Renal pelvis (tissue), 4 donors: ENCODE data around the gene RAB3GAP2. TPM values are rescaled to one million over a fixed set of nuclear protein-coding genes. Genes with fewer than 3 reads are reported as not detected.
"Not testable (repeated sequence)": the region's sequence is repeated elsewhere in the genome, so short reads cannot be mapped to it uniquely, and the experiment has no call there.

ENCODE experiments used
- DNase-seq: peaks from one replicate; pipeline ENCODE4 v3.0.0-alpha.2; 2013
- polyA plus RNA-seq, 3 donors: library from polyadenylated mRNA; unstranded; fragments of 120-200 nt; gene quantifications; one replicate each; pipeline ENCODE4 v1.2.1, GENCODE V29; 2013; ENCODE audit not compliant: insufficient read length in 3 of 3

The RAB3GAP2 gene
- polyA plus RNA-seq, 3 donors: 26.8 to 37.5 (median 35.6) TPM

- no peak for DNase-seq
Measured at GRCh38 chr1:220139966-220140365, 132.3 kb downstream of the RAB3GAP2 start.

- peak; percentile 14 for DNase-seq
Measured at GRCh38 chr1:220137019-220137786, 135.1 kb downstream of the RAB3GAP2 start.

GRCh38 chr1:220135755-220136154 lies 136.5 kb downstream of the RAB3GAP2 start:
- no peak for DNase-seq

- no peak for DNase-seq
Measured at GRCh38 chr1:220129479-220130210, 142.6 kb downstream of the RAB3GAP2 start.

GRCh38 chr1:220127076-220127475 lies 145.2 kb downstream of the RAB3GAP2 start:
- no peak for DNase-seq

- DNase-seq: no peak
Measured at GRCh38 chr1:220124542-220124941, 147.7 kb downstream of the RAB3GAP2 start.

- DNase-seq: no peak
Measured at GRCh38 chr1:220123889-220124288, 148.4 kb downstream of the RAB3GAP2 start.

- no peak for DNase-seq
Measured at GRCh38 chr1:220123066-220123465, 149.2 kb downstream of the RAB3GAP2 start.

- no peak for DNase-seq
Measured at GRCh38 chr1:220121791-220122530, 150.3 kb downstream of the RAB3GAP2 start.

GRCh38 chr1:220119043-220119512 lies 153.2 kb downstream of the RAB3GAP2 start:
- no peak for DNase-seq

- DNase-seq: no peak
Measured at GRCh38 chr1:220113136-220113695, 159.0 kb downstream of the RAB3GAP2 start.

GRCh38 chr1:220112600-220112999 lies 159.7 kb downstream of the RAB3GAP2 start:
- DNase-seq: not testable (repeated sequence)

- DNase-seq: not testable (repeated sequence)
Measured at GRCh38 chr1:220110473-220110872, 161.8 kb downstream of the RAB3GAP2 start.

- no peak for DNase-seq
Measured at GRCh38 chr1:220099826-220100225, 172.4 kb downstream of the RAB3GAP2 start.

Other genes starting within 250 kb of the RAB3GAP2 start
- gene EPRS1, start 225.9 kb downstream of the RAB3GAP2 start, polyA plus RNA-seq: 100 to 1,000 TPM in 2 of 3 donors, 10 to 100 TPM in 1; 87.2 to 107 (median 103) TPM
- gene BPNT1, start 182.7 kb downstream of the RAB3GAP2 start, polyA plus RNA-seq: 10 to 100 TPM; 46.0 to 57.3 (median 47.4) TPM
- gene IARS2, start 178.3 kb downstream of the RAB3GAP2 start, polyA plus RNA-seq: 10 to 100 TPM; 85.6 to 90.1 (median 87.6) TPM